MCF 10A (cell line): Measurements from ENCODE around the gene CUEDC1. TPM values are rescaled to one million over a fixed set of nuclear protein-coding genes. Genes with fewer than 3 reads are reported as not detected.

ENCODE experiments used
- BruUV-seq: library from RNA; stranded (reverse); fragments of 400-500 nt; replicated peaks from 2 replicates; lab custom pipeline; 2021; lab: Mats Ljungman, UMichigan
- CTCF ChIA-PET: fragments of 300-600 bp; sonication (Branson Sonifier 250); formaldehyde crosslinking; extraction: SDS; loops from one replicate; lab custom pipeline; 2021; ENCODE audit warnings: antibody characterized with exemption, inconsistent platforms; lab: Yijun Ruan, JAX
- POLR2A ChIA-PET: fragments of 300-600, 350-650 bp; sonication (Branson Sonifier 250); formaldehyde crosslinking; extraction: SDS; loops from one replicate; lab custom pipeline; 2020; ENCODE audit warnings: antibody characterized with exemption, inconsistent platforms; lab: Yijun Ruan, JAX
- DNase-seq: peaks from one replicate; pipeline ENCODE4 v3.0.0-alpha.2; 2018; ENCODE audit not compliant: unreplicated experiment
- H3K27ac Mint-ChIP-seq: one replicate; pipeline ENCODE4 v1.8.0; 2022; ENCODE audit warnings: mild to moderate bottlenecking, low read depth, mixed read lengths; ENCODE audit not compliant: unreplicated experiment
- H3K27me3 Mint-ChIP-seq: one replicate; pipeline ENCODE4 v1.8.0; 2022; ENCODE audit warnings: mixed read lengths; ENCODE audit not compliant: insufficient read depth, unreplicated experiment
- H3K36me3 Mint-ChIP-seq: one replicate; pipeline ENCODE4 v1.8.0; 2022; ENCODE audit warnings: mild to moderate bottlenecking, moderate library complexity, mixed read lengths; ENCODE audit not compliant: insufficient read depth, unreplicated experiment
- H3K4me1 Mint-ChIP-seq: one replicate; pipeline ENCODE4 v1.8.0; 2022; ENCODE audit warnings: mixed read lengths; ENCODE audit not compliant: insufficient read depth, unreplicated experiment
- H3K4me3 Mint-ChIP-seq: one replicate; pipeline ENCODE4 v1.8.0; 2022; ENCODE audit warnings: mild to moderate bottlenecking, moderate library complexity, mixed read lengths; ENCODE audit not compliant: unreplicated experiment
- H3K9me3 Mint-ChIP-seq: one replicate; pipeline ENCODE4 v1.8.0; 2022; ENCODE audit warnings: mixed read lengths; ENCODE audit not compliant: unreplicated experiment
- CTCF ChIP-seq: fragments of 200-600 bp; IDR thresholded peaks from one replicate; pipeline ENCODE4 v1.8.0; 2022; ENCODE audit warnings: antibody characterized with exemption, mild to moderate bottlenecking; ENCODE audit not compliant: unreplicated experiment
- intact Hi-C: fragments of 100-400 bp; cut with micrococcal nuclease; formaldehyde crosslinking; loops from 2 replicates; pipeline ENCODE4 v1.14.1; 2022
- total RNA-seq: library from RNA; stranded (reverse); gene quantifications from 2 replicates; pipeline ENCODE4 v1.2.3, GENCODE V29; 2022

CUEDC1 gene
- total RNA-seq, 1 experiment from 2014 or later: 15.6 TPM

GRCh38 chr17:57914273-57915142, 40.7 kb downstream of the CUEDC1 start:
- peaks cover 42% of the 10 kb centered on the region for H3K4me1 Mint-ChIP-seq
- BruUV-seq: no TSS peak
- TF ChIP-seq CTCF: no peak
- intact Hi-C loops: no loop called here
- no peak overlapping the region for H3K4me3 Mint-ChIP-seq
- ChIA-PET CTCF (interaction anchor here (0.6 to 1.0 kb wide), 3 partner anchors 34 to 413 kb away, joined by 3 to 4 read pairs (median 3); no protein-coding TSS in a partner anchor), POLR2A (interaction anchor here (1.0 to 1.7 kb wide), 4 partner anchors 11 to 67 kb away, joined by 3 to 6 read pairs (median 4); no protein-coding TSS in a partner anchor)
- no peaks in the 10 kb centered on the region for H3K36me3 Mint-ChIP-seq
- DNase-seq: no peak
- no peaks in the 10 kb centered on the region for H3K9me3 Mint-ChIP-seq
- H3K27me3 Mint-ChIP-seq: no peaks in the 10 kb centered on the region
- no peak overlapping the region for H3K27ac Mint-ChIP-seq

- H3K27me3 Mint-ChIP-seq: no peaks in the 10 kb centered on the region
- H3K27ac Mint-ChIP-seq: no peak overlapping the region
- no peaks in the 10 kb centered on the region for H3K9me3 Mint-ChIP-seq
- POLR2A ChIA-PET: interaction anchor here (0.8 to 1.0 kb wide), 2 partner anchors 12 to 35 kb away, joined by 3 read pairs; no protein-coding TSS in a partner anchor
- intact Hi-C loops: no loop called here
- H3K4me3 Mint-ChIP-seq: no peak overlapping the region
- DNase-seq: no peak
- H3K4me1 Mint-ChIP-seq: peaks cover 42% of the 10 kb centered on the region
- H3K36me3 Mint-ChIP-seq: no peaks in the 10 kb centered on the region
- no peak for TF ChIP-seq CTCF
- CTCF ChIA-PET: interaction anchor here (0.6 to 1.0 kb wide), 2 partner anchors 39 to 414 kb away, joined by 3 to 4 read pairs; no protein-coding TSS in a partner anchor
- BruUV-seq: no TSS peak
These were observed 41.5 kb downstream of the CUEDC1 start for GRCh38 chr17:57913575-57914272.

GRCh38 chr17:57911834-57912673, 43.2 kb downstream of the CUEDC1 start:
- POLR2A ChIA-PET: interaction anchor here (0.7 to 1.1 kb wide), 3 partner anchors 11 to 95 kb away, joined by 3 to 5 read pairs (median 3); partner anchors contain the start of gene SRSF1
- peak; percentile 90 for DNase-seq
- CTCF ChIA-PET: interaction anchor here (1.0 kb wide), 2 partner anchors 36 to 52 kb away, joined by 3 to 4 read pairs; no protein-coding TSS in a partner anchor
- H3K4me1 Mint-ChIP-seq: peaks cover 35% of the 10 kb centered on the region
- TF ChIP-seq CTCF: no peak
- no peaks in the 10 kb centered on the region for H3K9me3 Mint-ChIP-seq
- no TSS peak for BruUV-seq
- peak overlapping the region; percentile 91 for H3K27ac Mint-ChIP-seq
- peak overlapping the region; percentile 64 for H3K4me3 Mint-ChIP-seq
- intact Hi-C loops: no loop called here
- no peaks in the 10 kb centered on the region for H3K36me3 Mint-ChIP-seq
- H3K27me3 Mint-ChIP-seq: no peaks in the 10 kb centered on the region
